SJCRH30 (cell line): ENCODE measurements around the gene FCRL5. TPM values are rescaled to one million over a fixed set of nuclear protein-coding genes. Genes with fewer than 3 reads are reported as not detected.
"Not testable (repeated sequence)": the region's sequence is repeated elsewhere in the genome, so short reads cannot be mapped to it uniquely, and the experiment has no call there.

ENCODE experiments used
- DNase-seq, 2 experiments: peaks; one replicate each; pipeline ENCODE4 v3.0.0-alpha.2; 2015 to 2020
- H3K27ac ChIP-seq: fragments of 250-450 bp; sonication (Bioruptor Pico); 2 replicates; pipeline ENCODE4 v1.5.1; 2020; ENCODE audit warnings: mild to moderate bottlenecking, moderate library complexity
- H3K27me3 ChIP-seq: fragments of 250-450 bp; sonication (Bioruptor Pico); 2 replicates; pipeline ENCODE4 v1.5.1; 2020; ENCODE audit warnings: mild to moderate bottlenecking, moderate library complexity
- H3K36me3 ChIP-seq: fragments of 250-450 bp; sonication (Bioruptor Pico); 2 replicates; pipeline ENCODE4 v1.5.1; 2020; ENCODE audit warnings: mild to moderate bottlenecking, moderate library complexity
- H3K4me1 ChIP-seq: fragments of 250-450 bp; sonication (Bioruptor Pico); 2 replicates; pipeline ENCODE4 v1.5.1; 2020; ENCODE audit warnings: mild to moderate bottlenecking, moderate library complexity
- H3K4me3 ChIP-seq: fragments of 250-450 bp; sonication (Bioruptor Pico); 2 replicates; pipeline ENCODE4 v1.5.1; 2020; ENCODE audit warnings: mild to moderate bottlenecking, moderate library complexity
- H3K9me3 ChIP-seq: fragments of 250-450 bp; sonication (Bioruptor Pico); replicated peaks from 2 replicates; pipeline ENCODE4 v1.5.1; 2020; ENCODE audit warnings: mild to moderate bottlenecking, moderate library complexity
- total RNA-seq: library from RNA; depleted of rRNA; stranded (reverse); fragments of >200 nt; shearing (Covaris generic); gene quantifications from 2 replicates; pipeline ENCODE4 v1.2.3, GENCODE V29; 2014

Gene FCRL5
- total RNA-seq, 1 experiment from 2014 or later, result 0.02 TPM

GRCh38 chr1:157486400-157486799 is 65.9 kb downstream of the FCRL5 start:
- not testable (repeated sequence) for H3K27ac ChIP-seq, H3K4me1 ChIP-seq, H3K9me3 ChIP-seq, H3K36me3 ChIP-seq, DNase-seq, H3K27me3 ChIP-seq, H3K4me3 ChIP-seq

DNA sequence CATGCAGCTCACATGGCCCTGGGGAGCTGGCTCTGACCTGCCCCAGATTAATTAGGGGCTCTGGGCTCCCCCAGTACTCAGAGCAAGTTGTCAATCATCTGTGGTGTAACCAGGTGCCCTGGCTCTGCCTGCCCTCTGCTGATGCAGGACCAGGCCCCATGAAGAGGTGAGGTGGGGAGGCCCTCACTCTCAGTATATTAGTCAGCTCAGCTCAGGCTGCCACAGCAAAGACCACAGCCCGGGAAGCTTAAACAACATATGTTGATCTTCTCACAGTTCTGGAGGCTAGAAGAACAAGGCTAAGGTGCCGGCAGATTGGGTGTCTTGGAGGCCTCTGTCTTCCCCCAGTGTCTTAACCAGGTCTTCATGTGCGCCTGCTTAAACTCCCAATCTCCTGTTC is 66.5 kb downstream of the FCRL5 start:
- Histone ChIP-seq H3K36me3 (no peaks in the 10 kb centered on the region), H3K4me1 (no peaks in the 10 kb centered on the region), H3K27ac (no peak overlapping the region), H3K9me3 (no peaks in the 10 kb centered on the region), H3K4me3 (no peak overlapping the region), H3K27me3 (no peaks in the 10 kb centered on the region)
- no peak for DNase-seq

- no peak for DNase-seq
- Histone ChIP-seq H3K27me3 (no peaks in the 10 kb centered on the region), H3K4me3 (no peak overlapping the region), H3K36me3 (no peaks in the 10 kb centered on the region), H3K4me1 (no peaks in the 10 kb centered on the region), H3K27ac (no peak overlapping the region), H3K9me3 (no peaks in the 10 kb centered on the region)
Measured at GRCh38 chr1:157484573-157484972, 67.7 kb downstream of the FCRL5 start.

GRCh38 chr1:157483635-157484034 is 68.7 kb downstream of the FCRL5 start:
- Histone ChIP-seq H3K27me3 (no peaks in the 10 kb centered on the region), H3K4me3 (no peak overlapping the region), H3K9me3 (no peaks in the 10 kb centered on the region), H3K36me3 (no peaks in the 10 kb centered on the region), H3K27ac (no peak overlapping the region), H3K4me1 (no peaks in the 10 kb centered on the region)
- DNase-seq, result no peak

- H3K4me1 ChIP-seq, result no peaks in the 10 kb centered on the region
- no peaks in the 10 kb centered on the region for H3K36me3 ChIP-seq
- no peak overlapping the region for H3K4me3 ChIP-seq
- no peak for DNase-seq
- H3K9me3 ChIP-seq, result no peaks in the 10 kb centered on the region
- H3K27ac ChIP-seq, result no peak overlapping the region
- H3K27me3 ChIP-seq, result no peaks in the 10 kb centered on the region
Measured at GRCh38 chr1:157482717-157483116, 69.6 kb downstream of the FCRL5 start.

DNA sequence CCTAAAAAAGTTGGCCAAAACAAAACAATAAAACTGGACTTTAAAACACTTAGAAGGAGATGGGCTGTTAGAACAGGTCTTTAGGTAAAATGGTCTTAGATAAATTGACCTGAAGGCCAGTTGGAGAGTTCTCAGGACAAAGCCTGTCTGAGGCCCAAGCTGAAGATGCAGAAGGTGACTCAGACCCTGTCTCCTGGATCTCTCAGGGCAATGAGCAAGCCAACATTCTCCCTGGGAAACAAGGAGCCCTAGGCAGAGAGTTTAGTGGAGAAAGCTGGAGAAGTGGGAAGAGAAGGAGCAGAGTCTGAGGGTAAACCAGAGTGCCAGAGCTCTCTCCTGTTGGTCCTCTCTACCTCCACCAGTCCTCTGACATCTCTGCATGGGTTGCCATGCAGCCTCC is 70.1 kb downstream of the FCRL5 start:
- DNase-seq, result no peak
- H3K36me3 ChIP-seq, result no peaks in the 10 kb centered on the region
- no peaks in the 10 kb centered on the region for H3K9me3 ChIP-seq
- no peak overlapping the region for H3K27ac ChIP-seq
- no peak overlapping the region for H3K4me3 ChIP-seq
- no peaks in the 10 kb centered on the region for H3K4me1 ChIP-seq
- no peaks in the 10 kb centered on the region for H3K27me3 ChIP-seq

- DNase-seq, result no peak
- Histone ChIP-seq H3K36me3 (no peaks in the 10 kb centered on the region), H3K27ac (no peak overlapping the region), H3K4me1 (no peaks in the 10 kb centered on the region), H3K9me3 (no peaks in the 10 kb centered on the region), H3K27me3 (no peaks in the 10 kb centered on the region), H3K4me3 (no peak overlapping the region)
Measured at GRCh38 chr1:157478030-157478429, 74.3 kb downstream of the FCRL5 start.

DNA sequence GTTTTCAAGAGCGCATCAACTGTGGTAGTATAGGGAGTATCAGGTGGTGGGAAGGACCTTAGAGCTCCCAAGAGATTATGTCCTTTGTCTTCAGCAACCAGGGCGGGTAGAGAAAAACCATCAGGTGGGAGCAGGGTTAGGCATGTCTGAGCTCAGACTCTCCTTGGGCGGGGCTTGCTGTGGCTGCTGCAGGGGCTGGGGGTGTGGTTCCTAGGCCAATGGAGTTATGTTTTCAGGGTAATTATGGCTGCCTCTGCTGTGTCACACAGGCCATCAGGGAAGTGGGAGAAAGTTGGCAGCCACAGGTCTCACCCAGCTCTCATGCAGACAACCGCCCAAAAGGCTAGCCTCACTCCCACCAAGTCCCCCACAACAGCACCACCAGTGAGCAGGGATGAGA is 74.9 kb downstream of the FCRL5 start:
- H3K36me3 ChIP-seq, result no peaks in the 10 kb centered on the region
- no peaks in the 10 kb centered on the region for H3K9me3 ChIP-seq
- H3K4me3 ChIP-seq, result no peak overlapping the region
- DNase-seq, result no peak
- no peaks in the 10 kb centered on the region for H3K27me3 ChIP-seq
- H3K27ac ChIP-seq, result no peak overlapping the region
- no peaks in the 10 kb centered on the region for H3K4me1 ChIP-seq

GRCh38 chr1:157472959-157473358 is 79.4 kb downstream of the FCRL5 start:
- no peaks in the 10 kb centered on the region; the same call in 1 of the 2 replicates for H3K27me3 ChIP-seq
- H3K9me3 ChIP-seq, result no peaks in the 10 kb centered on the region
- H3K4me3 ChIP-seq, result no peak overlapping the region
- no peaks in the 10 kb centered on the region for H3K4me1 ChIP-seq
- no peak for DNase-seq
- H3K27ac ChIP-seq, result no peak overlapping the region
- H3K36me3 ChIP-seq, result no peaks in the 10 kb centered on the region

- Histone ChIP-seq H3K4me3 (no peak overlapping the region), H3K36me3 (no peaks in the 10 kb centered on the region), H3K27me3 (no peaks in the 10 kb centered on the region; the same call in 1 of the 2 replicates), H3K4me1 (no peaks in the 10 kb centered on the region), H3K9me3 (no peaks in the 10 kb centered on the region), H3K27ac (no peak overlapping the region)
- no peak for DNase-seq
Measured at GRCh38 chr1:157472056-157472701, 80.1 kb downstream of the FCRL5 start.

DNA sequence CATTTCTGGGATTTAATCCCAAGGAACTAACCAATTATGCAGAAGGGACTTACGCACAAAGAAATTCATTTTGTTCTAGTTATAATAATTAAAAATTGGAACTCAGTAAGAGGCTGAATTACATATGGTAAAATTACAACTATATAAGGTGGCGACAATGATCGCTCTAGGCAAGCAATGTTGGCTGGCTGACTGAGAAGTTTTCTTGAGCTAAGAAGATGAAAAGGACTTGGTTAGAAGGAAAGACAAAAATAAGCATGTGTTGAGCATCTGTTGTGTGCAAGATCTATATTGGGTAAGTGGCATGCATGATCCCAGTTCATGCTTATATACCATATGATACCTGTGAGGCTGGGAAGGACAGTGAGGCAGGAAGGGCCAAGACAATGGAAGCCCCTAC is 80.8 kb downstream of the FCRL5 start:
- H3K27me3 ChIP-seq, result no peaks in the 10 kb centered on the region; the same call in 1 of the 2 replicates
- no peaks in the 10 kb centered on the region for H3K36me3 ChIP-seq
- H3K9me3 ChIP-seq, result no peaks in the 10 kb centered on the region
- H3K27ac ChIP-seq, result no peak overlapping the region
- H3K4me3 ChIP-seq, result no peak overlapping the region
- DNase-seq, result no peak
- no peaks in the 10 kb centered on the region for H3K4me1 ChIP-seq

- Histone ChIP-seq H3K36me3 (no peaks in the 10 kb centered on the region), H3K27me3 (no peaks in the 10 kb centered on the region; the same call in 1 of the 2 replicates), H3K4me1 (no peaks in the 10 kb centered on the region), H3K9me3 (no peaks in the 10 kb centered on the region), H3K4me3 (no peak overlapping the region), H3K27ac (no peak overlapping the region)
- DNase-seq, result no peak
Measured at GRCh38 chr1:157469752-157470675, 82.3 kb downstream of the FCRL5 start.

GRCh38 chr1:157469300-157469699 is 83.0 kb downstream of the FCRL5 start:
- Histone ChIP-seq H3K27me3 (no peaks in the 10 kb centered on the region; the same call in 1 of the 2 replicates), H3K9me3 (no peaks in the 10 kb centered on the region), H3K4me3 (no peak overlapping the region), H3K4me1 (no peaks in the 10 kb centered on the region), H3K36me3 (no peaks in the 10 kb centered on the region), H3K27ac (no peak overlapping the region)
- DNase-seq, result no peak

DNA sequence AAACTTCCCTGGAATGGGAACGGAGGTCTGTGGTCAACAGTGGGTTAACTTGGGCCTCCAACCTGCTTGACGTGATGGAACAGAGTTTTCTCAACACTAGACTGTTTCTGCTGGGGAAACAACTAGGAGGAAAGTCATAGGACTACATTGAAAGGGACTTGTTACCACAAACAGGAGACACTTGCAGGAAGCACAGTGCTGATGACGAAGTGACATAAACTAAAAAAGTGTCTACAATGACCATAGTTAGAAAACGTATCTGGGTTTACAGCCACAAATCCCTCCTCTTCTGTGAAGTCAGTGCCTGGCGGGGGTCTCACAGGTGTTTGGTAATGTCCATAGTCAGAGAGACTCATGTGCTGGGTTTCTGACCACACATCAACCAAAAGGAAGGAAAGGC is 86.3 kb downstream of the FCRL5 start:
- no peak overlapping the region for H3K27ac ChIP-seq
- DNase-seq, result no peak
- no peaks in the 10 kb centered on the region for H3K36me3 ChIP-seq
- H3K27me3 ChIP-seq, result no peaks in the 10 kb centered on the region; the same call in 1 of the 2 replicates
- no peaks in the 10 kb centered on the region for H3K9me3 ChIP-seq
- no peak overlapping the region for H3K4me3 ChIP-seq
- H3K4me1 ChIP-seq, result no peaks in the 10 kb centered on the region
